ENCODE results near the gene SCLY.

SCLY gene

GRCh38 chr2:238069877-238070276 lies 9.1 kb downstream of the SCLY start:
- H3K4me3 ChIP-seq (ENCODE audit: low read length) = no peak overlapping the region
- TF ChIP-seq CTCF (IDR thresholded peaks at IDR 0.05; ENCODE audit: insufficient read depth, low read depth, low read length, missing control alignments) = no peak
- DNase-seq (ENCODE audit: low read depth) = no peak

- no peak for TF ChIP-seq CTCF (IDR thresholded peaks at IDR 0.05; ENCODE audit: insufficient read depth, low read depth, low read length, missing control alignments)
- no peak for DNase-seq (ENCODE audit: low read depth)
- no peak overlapping the region for H3K4me3 ChIP-seq (ENCODE audit: low read length)
These were observed 14.6 kb downstream of the SCLY start for GRCh38 chr2:238075397-238075796.

GRCh38 chr2:238077292-238077691 lies 16.5 kb downstream of the SCLY start:
- no peak overlapping the region for H3K4me3 ChIP-seq (ENCODE audit: low read length)
- TF ChIP-seq CTCF (IDR thresholded peaks at IDR 0.05; ENCODE audit: insufficient read depth, low read depth, low read length, missing control alignments) = no peak
- no peak for DNase-seq (ENCODE audit: low read depth)

GRCh38 chr2:238079874-238080327 lies 19.1 kb downstream of the SCLY start:
- H3K4me3 ChIP-seq (ENCODE audit: low read length) = no peak overlapping the region
- no peak for TF ChIP-seq CTCF (IDR thresholded peaks at IDR 0.05; ENCODE audit: insufficient read depth, low read depth, low read length, missing control alignments)
- no peak for DNase-seq (ENCODE audit: low read depth)

GRCh38 chr2:238080518-238080917 lies 19.7 kb downstream of the SCLY start:
- no peak overlapping the region for H3K4me3 ChIP-seq (ENCODE audit: low read length)
- no peak for TF ChIP-seq CTCF (IDR thresholded peaks at IDR 0.05; ENCODE audit: insufficient read depth, low read depth, low read length, missing control alignments)
- DNase-seq (ENCODE audit: low read depth) = no peak

- TF ChIP-seq CTCF (IDR thresholded peaks at IDR 0.05; ENCODE audit: insufficient read depth, low read depth, low read length, missing control alignments) = no peak
- H3K4me3 ChIP-seq (ENCODE audit: low read length) = no peak overlapping the region
- DNase-seq (ENCODE audit: low read depth) = no peak
These were observed 20.3 kb downstream of the SCLY start for GRCh38 chr2:238081150-238081549.

GRCh38 chr2:238081561-238081960 lies 20.8 kb downstream of the SCLY start:
- no peak for DNase-seq (ENCODE audit: low read depth)
- no peak for TF ChIP-seq CTCF (IDR thresholded peaks at IDR 0.05; ENCODE audit: insufficient read depth, low read depth, low read length, missing control alignments)
- no peak overlapping the region for H3K4me3 ChIP-seq (ENCODE audit: low read length)

Data from epithelial cell of esophagus (primary cell).